Thyroid gland (tissue), 4 donors: ENCODE data around the gene TSHR. TPM values are rescaled to one million over a fixed set of nuclear protein-coding genes. Genes with fewer than 3 reads are reported as not detected.
A peak's percentile ranks its signal among the peaks of the same experiment; 100 is the strongest.

Experiments
- DNase-seq, 2 donors: peaks; one replicate each; pipeline ENCODE4 v3.0.0-alpha.2; 2019
- H3K27ac ChIP-seq, 3 donors: fragments of 200-600 bp; sonication (generic); 1 replicate in 2 of 3; 2 replicates in 1 of 3; pipeline ENCODE4 v1.5.1; 2016 to 2019; ENCODE audit warnings: mild to moderate bottlenecking in 1 of 3, moderate library complexity in 1 of 3
- H3K27me3 ChIP-seq: fragments of 200-600 bp; sonication (generic); one replicate; pipeline ENCODE4 v1.5.1; 2019
- H3K36me3 ChIP-seq, 2 donors: fragments of 200-600 bp; sonication (generic); one replicate each; pipeline ENCODE4 v1.5.1; 2016 to 2019
- H3K4me1 ChIP-seq, 2 donors: fragments of 200-600 bp; sonication (generic); one replicate each; pipeline ENCODE4 v1.5.1; 2017 to 2019
- H3K4me3 ChIP-seq, 3 donors: fragments of 200-600 bp; sonication (generic); replicated peaks in 1 of 3; 1 replicate in 2 of 3; 2 replicates in 1 of 3; pipeline ENCODE4 v1.5.1; 2016; ENCODE audit warnings: mild to moderate bottlenecking in 1 of 3
- H3K9me3 ChIP-seq: fragments of 200-600 bp; sonication (generic); one replicate; pipeline ENCODE4 v1.5.1; 2017
- POLR2A ChIP-seq, 2 donors: fragments of 450-650 bp; IDR thresholded peaks; one replicate each; pipeline ENCODE4 v1.6.1; 2017; ENCODE audit warnings: antibody characterized with exemption in 2 of 2, mild to moderate bottlenecking in 2 of 2, moderate library complexity in 1 of 2
- WGBS, 2 donors: methylation state at CpG; one replicate each; pipeline ENCODE4 v1.1.5; 2017; 5-methylcytosine and 5-hydroxymethylcytosine counted together
- intact Hi-C: fragments of 100-400 bp; cut with DNase I; formaldehyde crosslinking; loops from one replicate; pipeline ENCODE4 v1.15.1; 2023
- total RNA-seq, 4 donors: library from RNA; depleted of rRNA; stranded (reverse); fragments of >200 nt; gene quantifications; one replicate each; pipeline ENCODE4 v1.2.3, GENCODE V29; 2016
- TF ChIP-seq, protein P1 (sequence below), 6 experiments: fragments of 200-600 bp in 3 of 6; fragments of 450-650 bp in 3 of 6; sonication (generic) in 3 of 6; IDR thresholded peaks; one replicate each; pipeline ENCODE4 v1.5.1; 2016 to 2019; ENCODE audit warnings: antibody characterized with exemption in 6 of 6, mild to moderate bottlenecking in 2 of 6, inconsistent platforms in 1 of 6, moderate library complexity in 1 of 6

The TSHR gene
- total RNA-seq, 4 donors from 2014 or later = 551 to 711 (median 608) TPM

DNA sequence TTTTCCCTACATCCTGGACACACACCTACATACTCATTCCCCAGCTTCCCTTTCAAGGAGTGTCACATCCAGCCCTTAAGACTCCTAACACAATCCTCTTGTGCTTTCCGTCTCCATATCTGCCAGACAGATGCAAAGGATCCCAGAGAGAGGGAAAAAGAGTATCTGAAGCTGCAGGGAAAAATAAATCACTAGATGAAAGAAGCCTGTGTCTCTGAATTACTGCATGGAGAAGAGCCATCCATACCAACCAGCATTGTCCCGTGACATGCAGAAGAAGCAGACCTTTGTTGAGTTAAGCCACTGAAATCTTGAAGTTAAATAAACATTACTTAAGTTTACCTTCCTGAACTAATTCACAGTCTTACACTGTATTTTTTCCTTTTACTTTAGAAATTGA, 210.7 kb downstream of the TSHR start:
- H3K27me3 ChIP-seq = no peaks in the 10 kb centered on the region
- peak in 1 of 2 donors; percentile 22 for DNase-seq
- 32 to 38% methylated on average over 2 of the region's 2 CpGs for WGBS, 2 donors
- no peaks in the 10 kb centered on the region for H3K9me3 ChIP-seq
- peak overlapping the region; percentile 86 to 95 (median 92) for H3K27ac ChIP-seq
- no peaks in the 10 kb centered on the region for H3K36me3 ChIP-seq
- H3K4me3 ChIP-seq = no peak overlapping the region
- intact Hi-C loops = loop anchor here (5.0 kb wide), 1 partner anchor 209 kb away; the partner anchor contains the start of gene TSHR
- H3K4me1 ChIP-seq = peaks cover 34 to 55% of the 10 kb centered on the region in 2 donors
- TF ChIP-seq, protein P1, sequence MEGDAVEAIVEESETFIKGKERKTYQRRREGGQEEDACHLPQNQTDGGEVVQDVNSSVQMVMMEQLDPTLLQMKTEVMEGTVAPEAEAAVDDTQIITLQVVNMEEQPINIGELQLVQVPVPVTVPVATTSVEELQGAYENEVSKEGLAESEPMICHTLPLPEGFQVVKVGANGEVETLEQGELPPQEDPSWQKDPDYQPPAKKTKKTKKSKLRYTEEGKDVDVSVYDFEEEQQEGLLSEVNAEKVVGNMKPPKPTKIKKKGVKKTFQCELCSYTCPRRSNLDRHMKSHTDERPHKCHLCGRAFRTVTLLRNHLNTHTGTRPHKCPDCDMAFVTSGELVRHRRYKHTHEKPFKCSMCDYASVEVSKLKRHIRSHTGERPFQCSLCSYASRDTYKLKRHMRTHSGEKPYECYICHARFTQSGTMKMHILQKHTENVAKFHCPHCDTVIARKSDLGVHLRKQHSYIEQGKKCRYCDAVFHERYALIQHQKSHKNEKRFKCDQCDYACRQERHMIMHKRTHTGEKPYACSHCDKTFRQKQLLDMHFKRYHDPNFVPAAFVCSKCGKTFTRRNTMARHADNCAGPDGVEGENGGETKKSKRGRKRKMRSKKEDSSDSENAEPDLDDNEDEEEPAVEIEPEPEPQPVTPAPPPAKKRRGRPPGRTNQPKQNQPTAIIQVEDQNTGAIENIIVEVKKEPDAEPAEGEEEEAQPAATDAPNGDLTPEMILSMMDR (IDR thresholded peaks at IDR 0.05) = no peak
- peak in 1 of 2 donors; percentile 45 for TF ChIP-seq POLR2A (IDR thresholded peaks at IDR 0.05)

DNA sequence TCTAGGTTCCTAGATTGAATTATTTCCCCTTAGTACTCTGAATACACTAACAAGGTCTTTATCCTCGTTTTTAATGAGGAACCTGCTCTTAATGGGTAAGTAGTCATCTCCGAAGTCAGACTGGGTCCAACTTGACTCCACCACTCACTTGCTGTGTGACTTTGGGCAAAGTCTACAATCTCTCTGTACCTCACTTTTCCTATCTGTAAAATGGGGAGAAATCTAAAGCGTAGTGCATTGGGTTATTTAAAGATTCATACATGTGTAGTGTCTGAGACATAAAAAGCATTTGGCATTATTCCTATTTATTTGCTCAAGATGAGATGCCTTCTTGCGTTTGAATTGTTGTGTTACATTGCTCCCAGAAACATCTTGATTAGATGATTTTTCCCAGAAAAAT, 213.8 kb downstream of the TSHR start:
- no peaks in the 10 kb centered on the region for H3K27me3 ChIP-seq
- peaks cover 40 to 54% of the 10 kb centered on the region in 2 donors for H3K4me1 ChIP-seq
- intact Hi-C loops = loop anchor here (5.0 kb wide), 1 partner anchor 212 kb away; the partner anchor contains the start of gene TSHR
- peak overlapping the region in 1 of 3 donors; percentile 46 for H3K4me3 ChIP-seq
- no peak for DNase-seq
- 59 to 61% methylated on average over 4 of the region's 4 CpGs for WGBS, 2 donors
- H3K9me3 ChIP-seq = no peaks in the 10 kb centered on the region
- H3K27ac ChIP-seq = peak overlapping the region; percentile 92 to 98 (median 96)
- H3K36me3 ChIP-seq = no peaks in the 10 kb centered on the region
- no peak for TF ChIP-seq POLR2A (IDR thresholded peaks at IDR 0.05)
- TF ChIP-seq, protein P1 (IDR thresholded peaks at IDR 0.05) = no peak

DNA sequence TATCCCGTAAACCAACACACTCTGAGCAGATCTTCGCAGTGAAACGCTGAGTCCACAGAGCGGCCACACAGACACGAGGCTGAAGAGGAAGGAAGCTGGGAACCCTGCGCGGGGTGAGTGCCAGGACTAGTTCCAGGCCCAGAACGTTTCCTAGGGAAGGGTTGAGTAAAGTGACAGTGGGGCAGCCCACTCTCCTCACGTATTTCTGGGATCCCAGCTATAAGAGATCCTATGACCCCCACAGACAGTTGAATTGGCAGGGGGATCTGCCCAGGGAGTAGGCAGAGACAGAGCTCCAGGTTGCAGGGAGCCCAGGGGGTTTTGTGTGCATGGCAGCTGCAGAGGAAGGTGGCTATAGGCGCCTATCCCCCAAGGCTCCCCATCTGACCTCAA, 214.3 kb downstream of the TSHR start:
- 14 to 17% methylated on average over 9 to 10 of the region's 10 CpGs for WGBS, 2 donors
- no peaks in the 10 kb centered on the region for H3K27me3 ChIP-seq
- no peaks in the 10 kb centered on the region for H3K36me3 ChIP-seq
- intact Hi-C loops = loop anchor here (5.0 kb wide), 1 partner anchor 212 kb away; the partner anchor contains the start of gene TSHR
- no peaks in the 10 kb centered on the region for H3K9me3 ChIP-seq
- TF ChIP-seq POLR2A (IDR thresholded peaks at IDR 0.05) = no peak
- TF ChIP-seq, protein P1 (IDR thresholded peaks at IDR 0.05) = no peak
- peaks cover 35 to 50% of the 10 kb centered on the region in 2 donors for H3K4me1 ChIP-seq
- DNase-seq = peak; percentile 58 to 64
- peak overlapping the region in 2 of 3 donors; percentile 41 to 46 for H3K4me3 ChIP-seq
- H3K27ac ChIP-seq = peak overlapping the region; percentile 92 to 98 (median 96)

DNA sequence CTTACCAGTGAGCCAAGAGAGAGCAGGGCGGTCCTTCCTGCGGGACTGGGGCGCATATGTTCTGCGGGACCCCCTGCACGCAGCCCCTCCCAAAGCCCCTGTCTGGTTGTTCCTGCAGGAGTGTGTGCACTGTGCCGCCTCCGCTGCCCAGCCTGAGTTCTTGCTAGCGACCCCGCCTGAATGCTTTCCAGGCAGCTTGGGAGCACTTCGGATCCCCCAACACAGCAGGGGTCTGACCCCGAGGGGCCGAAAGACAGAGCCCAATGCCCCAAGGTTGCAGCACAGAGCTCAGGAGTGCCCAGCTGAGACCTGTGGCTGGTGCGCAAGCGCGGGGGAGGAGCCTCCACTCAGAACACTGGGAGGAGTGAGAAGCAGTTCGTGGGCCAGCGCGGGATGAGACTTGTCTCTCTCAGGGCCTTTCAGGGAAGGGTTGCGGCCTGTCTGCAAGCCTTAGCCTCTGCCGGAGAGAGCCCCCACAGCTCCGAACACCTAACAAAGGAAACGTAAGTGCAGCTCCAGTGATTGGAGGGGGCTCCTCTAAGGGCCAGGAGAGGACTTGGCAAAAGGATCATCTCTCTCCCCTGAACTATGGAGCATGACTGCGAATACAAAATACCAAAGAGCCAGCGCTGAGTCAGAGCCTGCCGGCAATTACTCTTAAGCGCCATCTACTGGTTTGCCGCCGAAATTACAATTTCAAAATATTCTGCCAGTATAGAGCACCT, 214.8 kb downstream of the TSHR start:
- no peaks in the 10 kb centered on the region for H3K9me3 ChIP-seq

More for the DNA sequence above, 214.8 kb downstream of the TSHR start:
- Histone ChIP-seq H3K4me1 (peaks cover 31 to 44% of the 10 kb centered on the region in 2 donors), H3K27me3 (no peaks in the 10 kb centered on the region), H3K36me3 (no peaks in the 10 kb centered on the region), H3K27ac (peak overlapping the region; percentile 92 to 98 (median 96)), H3K4me3 (peak overlapping the region in 2 of 3 donors; percentile 41 to 46)
- peak; percentile 94 to 95 for DNase-seq
- peak; percentile 56 to 97 for TF ChIP-seq POLR2A (IDR thresholded peaks at IDR 0.05)
- TF ChIP-seq, protein P1 (IDR thresholded peaks at IDR 0.05) = peak; percentile 84 to 96 (median 90)
- 0% methylated on average over 24 to 27 of the region's 28 CpGs for WGBS, 2 donors
- intact Hi-C loops = no loop called here
